ENCODE data around the gene PNLIPRP1.

PNLIPRP1 gene

DNA sequence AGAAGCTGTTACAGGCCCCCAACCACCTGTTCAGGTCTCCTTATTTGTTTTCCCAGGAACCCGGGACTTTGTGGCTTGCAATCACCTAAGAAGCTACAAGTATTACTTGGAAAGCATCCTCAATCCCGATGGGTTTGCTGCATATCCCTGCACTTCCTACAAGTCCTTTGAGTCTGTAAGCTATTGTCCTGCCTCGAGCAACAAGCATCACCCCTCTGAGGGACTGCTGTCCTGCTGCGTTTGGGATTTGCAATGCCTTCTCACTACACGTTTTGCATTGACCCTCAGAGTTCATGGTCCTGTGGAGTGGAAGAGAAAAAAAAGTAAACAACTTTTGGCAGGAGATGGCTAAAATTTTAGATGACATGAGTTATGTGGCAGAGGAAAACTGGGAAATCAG, 9.2 kb downstream of the PNLIPRP1 start:
- no peak for DNase-seq (ENCODE audit: low read depth in 2 of 2)

DNA sequence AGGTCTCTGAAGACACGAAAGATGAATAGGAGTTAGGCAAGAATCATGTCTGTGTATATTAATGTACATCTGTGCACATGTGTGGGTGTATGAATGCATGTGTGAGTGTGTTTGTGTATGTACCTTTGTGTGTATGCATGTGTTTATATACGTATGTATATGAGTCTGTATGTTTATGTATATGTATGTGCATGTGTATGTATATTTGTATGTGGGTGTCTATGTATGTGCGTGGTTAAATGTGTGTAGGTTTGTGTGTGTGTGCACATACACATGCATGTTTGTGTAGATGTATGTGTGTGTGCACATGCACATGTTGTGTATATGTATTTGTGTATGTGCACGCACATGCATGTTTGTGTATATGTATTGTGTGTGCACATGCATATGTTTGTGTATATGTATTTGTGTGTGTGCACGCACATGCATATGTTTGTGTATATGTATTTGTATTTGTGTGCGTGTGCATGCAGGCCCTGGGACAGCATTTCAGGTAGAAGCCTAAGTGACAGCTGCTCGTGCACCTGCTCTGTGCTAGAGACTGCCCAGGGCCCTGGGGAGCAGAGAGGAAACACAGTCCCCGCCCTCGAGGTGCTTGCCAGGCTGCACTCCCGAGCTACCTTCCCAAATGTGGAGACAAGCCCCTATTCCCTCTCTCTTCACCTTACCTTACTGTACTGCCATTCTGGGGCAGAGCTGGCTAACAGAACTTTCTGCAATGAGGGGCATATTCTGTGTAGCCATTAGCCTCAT, 12.1 kb downstream of the PNLIPRP1 start:
- no peak for DNase-seq (ENCODE audit: low read depth in 2 of 2)

DNA sequence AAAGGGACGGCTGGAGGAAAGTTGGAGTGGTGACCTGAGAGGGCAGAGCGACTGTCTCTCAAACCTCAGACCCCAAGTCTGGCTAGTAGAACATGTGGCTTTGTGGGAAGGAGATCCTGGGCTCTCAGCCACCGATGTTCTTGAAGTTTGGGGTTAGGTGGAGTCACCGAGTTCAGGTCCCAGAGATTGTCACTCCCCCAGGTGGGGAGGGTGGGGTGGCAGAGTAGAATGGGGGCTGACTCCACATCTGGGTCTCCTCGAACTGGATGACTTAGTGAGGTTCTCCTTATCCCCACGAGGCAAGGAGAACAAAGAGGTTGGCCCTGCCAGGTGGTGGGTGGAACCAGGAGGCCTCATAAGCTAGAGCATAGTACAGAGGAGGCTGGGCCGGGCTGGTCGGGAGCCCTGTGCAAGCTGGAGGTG, 15.3 kb downstream of the PNLIPRP1 start:
- no peak for DNase-seq (ENCODE audit: low read depth in 2 of 2)

DNA sequence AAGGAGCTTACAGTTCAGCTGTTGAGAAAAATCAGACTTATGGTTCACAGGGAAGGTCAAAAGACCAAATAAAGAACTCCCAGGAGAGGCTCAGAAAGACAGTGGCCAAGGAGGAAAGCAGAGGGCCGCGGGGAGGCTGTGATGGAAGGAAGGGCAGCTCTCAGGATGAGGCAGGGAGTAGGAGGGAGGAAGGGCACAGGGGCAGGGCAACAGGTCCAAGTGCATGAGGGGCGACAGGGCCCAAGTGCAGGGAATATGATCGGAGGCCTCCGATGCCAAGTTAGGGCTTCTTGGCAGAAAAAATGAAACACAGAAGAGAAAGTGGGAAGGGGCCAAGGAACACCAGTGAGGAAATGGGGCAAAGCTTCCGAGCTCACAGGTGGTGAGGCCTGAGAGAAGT, 16.6 kb downstream of the PNLIPRP1 start:
- DNase-seq (ENCODE audit: low read depth in 2 of 2), result no peak

DNA sequence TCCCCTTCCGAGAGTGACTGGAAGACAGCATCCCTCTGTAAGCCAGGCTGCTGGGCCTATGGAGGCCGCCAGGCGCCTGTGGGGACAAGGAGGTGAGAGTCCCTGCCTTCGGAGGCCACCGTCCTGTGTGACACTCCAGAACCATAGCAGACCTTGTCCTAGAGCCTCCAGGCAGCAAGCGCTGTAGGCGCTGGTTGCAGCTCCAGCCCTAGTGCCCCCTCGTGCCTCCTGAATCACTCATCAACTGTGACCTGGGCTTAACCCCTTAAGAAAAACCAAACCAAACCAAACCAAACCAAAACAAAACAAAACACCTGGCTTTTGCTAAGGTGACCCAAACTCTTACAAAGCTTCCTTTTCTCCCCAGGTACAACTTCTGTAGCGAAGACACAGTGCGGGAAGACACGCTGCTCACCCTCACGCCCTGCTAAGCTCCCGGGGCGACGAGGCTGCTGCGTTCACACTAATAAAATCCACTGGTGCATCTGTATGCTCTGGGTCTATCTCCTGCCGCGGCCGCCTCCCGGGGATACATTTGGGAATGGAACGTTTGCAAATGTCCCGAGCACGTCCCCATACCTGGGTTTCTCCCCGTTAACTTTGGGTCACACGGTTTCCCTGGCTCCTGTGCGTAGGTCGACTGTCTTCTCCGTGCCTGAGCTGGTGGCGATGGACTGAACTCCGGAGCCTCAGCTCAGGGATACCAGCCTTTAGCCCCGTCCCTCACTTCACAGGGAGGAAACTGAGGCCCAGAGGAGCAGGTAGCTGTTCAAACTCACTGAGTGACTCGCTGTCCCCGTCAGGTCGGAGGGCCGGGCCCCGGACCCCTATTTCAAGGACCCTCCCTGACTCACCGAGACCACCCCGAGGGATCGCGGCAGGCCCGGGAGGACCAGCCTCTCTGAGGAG, 18.2 kb downstream of the PNLIPRP1 start:
- DNase-seq (ENCODE audit: low read depth in 2 of 2), result no peak

DNA sequence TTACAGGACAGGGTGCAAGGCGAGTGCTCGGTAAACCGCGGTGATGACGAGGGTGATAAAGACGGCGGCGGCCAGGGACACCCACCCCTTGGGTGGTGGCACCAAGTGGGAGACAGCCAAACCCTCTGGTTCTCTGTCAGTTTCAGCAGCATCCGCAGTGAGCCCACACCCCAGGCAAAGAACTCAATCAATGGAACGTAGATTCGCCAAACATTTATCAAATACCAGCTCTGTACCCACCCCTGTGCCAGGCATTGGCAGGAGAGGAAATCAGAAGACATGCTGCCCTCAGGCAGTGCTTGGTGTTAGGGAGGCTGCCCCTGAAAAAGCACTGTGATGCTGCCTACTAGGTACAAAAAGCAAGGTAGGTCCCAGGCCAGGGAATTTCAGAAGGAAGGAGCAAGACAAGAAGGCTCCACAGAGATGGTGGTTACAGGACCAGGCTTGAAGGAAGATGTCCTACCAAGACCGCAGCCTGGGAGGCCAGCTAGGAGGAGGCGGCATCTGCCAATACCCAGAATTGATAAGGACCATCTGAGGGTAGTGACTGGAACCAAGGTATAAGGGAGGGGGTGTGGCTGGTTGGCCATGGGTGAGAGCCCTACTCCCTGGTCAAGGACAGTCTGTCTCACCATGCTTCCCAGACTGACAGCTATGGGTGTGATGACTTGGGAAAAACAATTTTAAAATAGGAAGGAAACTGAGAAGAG, 19.8 kb downstream of the PNLIPRP1 start:
- DNase-seq (ENCODE audit: low read depth in 2 of 2), result no peak

DNA sequence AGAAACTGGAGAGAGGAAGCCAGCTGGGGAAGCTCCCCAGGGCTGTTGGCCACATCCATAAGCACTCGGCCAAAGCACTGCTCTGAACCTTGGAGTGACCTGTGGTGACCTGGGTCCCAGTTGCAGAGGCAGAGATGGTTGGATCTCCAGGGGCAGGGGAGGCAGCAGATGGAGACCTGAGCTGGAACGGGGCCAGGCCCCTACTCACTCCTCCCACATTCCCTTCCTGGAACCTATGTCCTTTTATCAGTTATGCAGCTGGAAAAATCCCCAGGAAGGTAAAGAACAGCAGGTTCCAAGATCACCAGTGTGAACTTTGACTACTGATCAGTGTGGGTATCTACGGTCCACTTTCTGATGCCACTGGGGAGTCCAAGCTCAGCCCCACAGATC, 20.4 kb downstream of the PNLIPRP1 start:
- no peak for DNase-seq (ENCODE audit: low read depth in 2 of 2)

DNA sequence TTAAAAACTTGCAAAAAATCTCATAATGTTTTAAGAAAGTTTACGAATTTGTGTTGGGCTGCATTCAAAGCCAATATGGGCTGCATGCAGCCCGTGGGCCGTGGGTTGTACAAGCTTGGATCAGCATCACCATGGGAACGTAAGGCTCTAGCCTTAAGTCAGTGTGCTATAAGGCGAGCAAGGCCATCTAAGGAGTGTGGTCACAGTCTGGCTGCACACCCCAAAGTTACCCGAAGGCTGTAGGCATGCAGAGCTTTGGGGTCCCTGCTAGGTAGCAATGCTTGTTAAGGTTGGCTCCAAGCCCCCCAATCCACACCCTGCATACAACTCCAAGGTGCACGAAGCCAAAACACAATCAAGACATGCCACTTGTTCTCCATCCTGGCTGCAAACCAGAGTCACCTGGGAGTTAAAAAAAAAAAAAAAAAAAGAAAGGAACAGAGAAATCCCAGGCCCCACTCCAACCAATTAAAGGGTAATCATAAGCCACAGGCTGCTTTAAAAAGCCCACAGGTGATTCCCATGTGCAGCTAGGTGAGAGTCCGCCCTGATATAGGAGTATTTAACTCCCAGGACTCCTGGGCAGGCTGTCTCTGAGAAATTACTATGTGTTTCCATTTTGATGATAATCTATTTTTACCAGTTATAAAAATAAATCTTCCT, 21.5 kb downstream of the PNLIPRP1 start:
- DNase-seq (ENCODE audit: low read depth in 2 of 2), result no peak

DNA sequence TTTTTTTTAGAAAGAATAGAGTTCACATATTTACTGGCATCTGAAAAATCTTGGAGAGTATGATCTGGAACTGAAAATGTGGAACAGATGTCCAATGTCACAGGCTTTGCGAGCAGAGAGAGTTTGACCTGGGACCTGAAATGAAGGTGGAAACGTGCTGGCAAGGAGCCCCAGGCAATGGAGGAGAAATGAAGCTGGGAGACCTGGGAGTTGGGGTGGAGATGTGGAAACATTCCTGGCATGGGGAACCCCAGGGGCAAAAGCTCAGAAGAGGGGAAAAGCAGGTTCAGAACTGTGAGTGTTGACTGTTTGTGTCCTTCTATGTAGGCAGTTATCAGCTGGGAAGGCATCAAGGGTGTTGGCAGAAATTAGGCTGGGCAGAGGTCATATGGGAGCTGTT, 22.7 kb downstream of the PNLIPRP1 start:
- no peak for DNase-seq (ENCODE audit: low read depth in 2 of 2)

DNA sequence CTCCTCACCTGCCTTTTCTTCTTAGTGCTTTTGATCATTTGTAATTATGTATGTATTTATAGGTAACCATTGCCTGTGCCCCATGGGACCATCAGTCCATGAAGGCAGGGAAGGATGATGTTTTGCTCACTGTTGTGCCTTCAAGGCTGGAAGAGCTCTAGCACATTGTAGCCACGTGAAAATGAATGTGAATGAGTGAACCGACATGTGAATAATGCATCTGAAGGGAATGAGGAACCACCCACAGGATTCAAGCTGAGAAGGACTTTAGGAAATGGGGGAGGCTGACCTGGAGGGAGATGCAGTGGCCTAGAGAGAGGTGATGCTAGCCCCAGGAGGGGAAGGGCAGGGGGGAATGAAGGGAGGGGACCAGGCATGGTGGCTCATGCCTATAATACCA, 24.0 kb downstream of the PNLIPRP1 start:
- DNase-seq (ENCODE audit: low read depth in 2 of 2), result no peak

DNA sequence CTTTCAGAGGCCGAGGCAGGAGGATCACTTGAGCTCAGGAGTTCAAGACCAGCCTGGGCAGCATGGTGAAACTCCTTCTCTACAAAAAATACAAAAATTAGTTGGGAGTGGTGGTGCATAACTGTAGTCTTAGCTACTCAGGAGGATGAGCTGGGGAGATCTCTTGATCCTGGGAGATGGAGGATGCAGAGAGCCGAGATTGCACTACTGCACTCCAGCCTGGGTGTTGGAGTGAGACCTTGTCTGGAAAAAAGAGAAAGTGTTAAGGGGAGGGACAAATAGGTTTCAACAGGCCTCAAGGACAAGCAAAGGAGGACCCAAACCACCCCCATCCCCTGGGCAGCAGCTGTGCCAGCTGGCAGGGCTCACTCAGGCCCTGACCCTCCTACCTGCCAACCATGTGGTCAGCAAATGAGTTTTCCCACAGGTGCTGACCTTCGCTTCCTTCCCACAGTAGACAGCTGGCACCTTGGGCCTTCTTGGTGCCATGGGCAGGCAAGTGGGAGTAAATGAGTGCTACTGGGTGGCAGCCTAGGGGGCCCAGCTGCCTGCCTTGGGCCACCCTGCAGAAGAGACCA, 24.5 kb downstream of the PNLIPRP1 start:
- DNase-seq (ENCODE audit: low read depth in 2 of 2), result no peak

DNA sequence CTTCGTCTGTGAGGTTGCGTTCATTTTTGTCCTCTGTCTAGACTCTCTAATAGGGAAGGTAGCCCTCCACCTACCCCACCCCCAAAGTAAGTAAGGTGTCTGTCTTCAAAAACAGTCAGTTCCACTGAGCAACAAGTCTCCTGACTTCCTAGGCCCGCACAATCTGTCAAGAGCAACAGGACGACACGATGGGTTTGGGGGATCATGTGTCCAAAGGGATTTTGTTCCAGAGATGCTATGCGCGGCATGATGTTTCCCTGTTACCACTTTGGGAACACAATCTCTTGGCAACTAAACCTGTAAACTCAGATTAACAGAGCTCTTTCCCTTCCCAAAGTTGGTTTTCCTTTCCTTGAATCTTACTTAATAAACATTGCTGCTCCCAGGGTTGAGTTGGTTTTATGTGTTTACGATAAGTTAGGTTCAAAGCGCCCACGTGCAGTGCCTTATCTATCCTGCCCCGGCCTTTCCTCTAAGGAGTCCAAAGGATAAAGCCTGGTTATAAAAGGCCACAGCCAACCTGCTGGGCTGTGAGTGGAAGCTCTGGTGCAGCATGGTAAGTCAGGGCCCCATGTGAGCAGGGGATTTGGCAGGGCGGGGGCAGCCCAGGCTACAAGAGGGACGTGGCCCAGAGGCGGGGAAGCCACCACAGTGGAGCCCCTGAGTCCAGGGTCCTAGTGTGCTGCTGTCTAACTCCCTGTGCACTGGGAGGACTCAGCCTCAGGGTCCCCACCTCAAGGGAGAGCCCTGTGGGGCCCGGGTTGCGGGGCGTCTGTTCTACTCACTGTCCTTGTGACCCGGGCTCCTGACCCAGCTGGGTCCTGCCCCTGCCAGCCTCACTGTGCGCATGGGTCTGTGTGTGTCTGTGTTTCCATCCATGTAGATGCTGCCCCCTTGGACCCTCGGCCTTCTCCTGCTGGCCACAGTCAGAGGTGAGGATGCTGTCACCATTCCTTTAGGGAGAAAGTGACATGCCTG, 30.0 kb downstream of the PNLIPRP1 start, which contains the start of gene PNLIPRP2:
PNLIPRP2 (plus strand) TSS at position 531 of the 978 bp plus-strand sequence.
- DNase-seq (ENCODE audit: low read depth in 2 of 2), result no peak

DNA sequence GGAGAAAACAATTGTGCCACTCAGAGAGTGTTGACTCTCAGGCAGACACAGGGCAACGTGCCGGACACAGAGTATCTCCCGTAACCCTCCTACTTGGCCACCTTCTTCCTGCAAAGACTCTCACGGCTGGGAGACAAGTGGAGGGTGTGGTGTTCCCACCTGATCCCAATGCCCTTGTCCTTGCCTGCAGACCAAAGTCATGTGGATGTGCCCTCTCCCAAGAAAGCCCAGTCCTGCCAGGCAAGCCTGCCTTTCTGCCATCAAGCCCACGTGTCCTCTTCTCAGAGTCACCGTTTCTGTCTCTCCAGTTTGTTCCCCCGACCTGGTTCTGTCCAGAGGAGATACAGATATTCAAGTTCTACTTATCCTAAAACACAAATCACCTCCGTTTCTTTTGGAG, 30.7 kb downstream of the PNLIPRP1 start:
- DNase-seq (ENCODE audit: low read depth in 2 of 2), result no peak

DNA sequence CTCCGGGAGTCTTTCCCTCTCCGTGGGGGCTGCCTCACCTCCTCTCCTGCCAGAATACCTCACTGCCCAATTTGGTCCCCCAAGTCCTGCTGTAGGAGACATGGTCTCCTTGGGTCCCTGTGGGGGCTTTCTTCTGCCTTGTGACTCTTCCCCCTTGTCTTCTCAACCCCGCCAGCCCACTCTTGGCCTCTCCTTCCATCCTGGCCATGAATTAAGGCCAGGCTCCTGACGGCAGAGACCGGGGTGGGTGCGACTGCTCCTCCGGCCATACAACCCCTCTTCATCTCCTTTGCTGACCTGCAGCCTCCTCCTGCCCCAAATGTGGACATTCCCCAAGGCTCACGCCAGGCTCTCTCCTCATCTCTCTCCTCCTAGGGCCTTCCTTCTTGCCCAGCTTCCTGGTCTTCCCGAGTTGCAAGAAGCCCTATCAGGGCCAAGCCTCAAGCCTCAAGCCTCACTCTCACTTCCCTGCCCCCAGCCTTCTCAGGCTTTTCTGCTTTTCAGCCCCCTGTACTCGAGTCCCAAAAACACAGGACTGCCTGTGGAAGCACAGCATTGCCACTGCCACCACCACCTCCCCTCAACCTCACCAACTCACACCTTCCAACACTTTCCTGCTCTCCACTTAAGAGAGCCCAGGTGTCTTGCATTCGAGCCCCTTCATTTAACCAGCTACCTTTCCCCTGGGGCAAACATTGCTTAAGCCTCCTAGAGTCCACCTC, 31.3 kb downstream of the PNLIPRP1 start:
- no peak for DNase-seq (ENCODE audit: low read depth in 2 of 2)

DNA sequence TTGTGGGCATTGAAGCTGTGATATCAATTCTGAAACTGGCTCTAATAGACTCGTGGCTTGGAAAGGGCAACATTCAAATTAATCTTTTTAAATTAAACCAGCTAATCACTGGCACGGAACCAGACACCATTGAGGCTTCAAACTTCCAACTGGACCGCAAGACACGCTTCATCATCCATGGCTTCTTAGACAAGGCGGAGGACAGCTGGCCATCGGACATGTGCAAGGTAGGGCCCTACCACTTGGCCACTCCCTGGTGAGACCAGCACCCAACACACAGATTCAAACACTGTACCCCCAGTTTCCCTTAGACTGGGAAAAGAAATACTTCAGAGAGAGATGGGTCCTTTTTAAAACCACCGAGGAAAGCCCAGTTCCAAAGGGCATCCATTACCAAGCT, 35.1 kb downstream of the PNLIPRP1 start:
- DNase-seq (ENCODE audit: low read depth in 2 of 2), result no peak

DNA sequence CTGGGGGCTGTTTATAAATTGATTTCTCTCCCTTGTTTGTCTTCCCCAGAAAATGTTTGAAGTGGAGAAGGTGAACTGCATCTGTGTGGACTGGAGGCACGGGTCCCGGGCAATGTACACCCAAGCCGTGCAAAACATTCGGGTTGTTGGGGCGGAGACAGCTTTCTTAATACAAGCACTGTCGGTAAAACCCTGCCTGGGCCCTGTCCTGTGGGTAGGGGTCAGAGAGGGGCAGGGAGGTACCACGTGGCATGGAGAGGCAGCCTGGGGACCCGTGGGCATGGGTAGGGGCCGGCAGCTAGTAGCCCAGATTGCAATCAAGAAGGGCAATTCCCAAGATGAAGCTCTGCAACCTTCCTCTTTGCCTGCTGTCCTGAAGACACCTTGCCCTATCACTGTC, 36.1 kb downstream of the PNLIPRP1 start:
- no peak for DNase-seq (ENCODE audit: low read depth in 2 of 2)

DNA sequence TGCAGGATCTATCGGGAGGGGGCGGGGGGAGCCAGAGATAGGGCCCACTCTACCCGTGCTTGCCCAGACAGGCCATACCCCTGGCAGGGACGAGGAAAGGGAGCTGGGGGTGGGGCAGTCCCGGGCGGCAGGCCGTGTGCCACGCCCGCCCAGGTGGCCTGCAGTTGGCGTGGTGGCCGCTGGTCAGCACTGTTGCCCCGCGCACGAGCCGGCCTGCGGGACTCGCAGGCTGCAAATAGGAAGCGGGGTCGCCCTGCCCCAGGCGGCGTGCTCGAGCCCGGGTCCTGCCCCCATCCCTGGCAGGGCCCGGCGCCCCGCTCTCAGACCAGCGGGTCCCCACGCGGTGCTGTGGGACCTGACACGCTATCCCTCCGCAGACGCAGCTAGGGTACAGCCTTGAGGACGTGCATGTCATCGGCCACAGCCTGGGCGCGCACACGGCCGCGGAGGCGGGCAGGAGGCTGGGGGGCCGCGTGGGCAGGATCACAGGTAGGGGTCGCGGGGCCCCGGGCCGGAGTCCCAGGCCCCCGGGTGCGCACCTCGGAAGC, 36.7 kb downstream of the PNLIPRP1 start:
- no peak for DNase-seq (ENCODE audit: low read depth in 2 of 2)

DNA sequence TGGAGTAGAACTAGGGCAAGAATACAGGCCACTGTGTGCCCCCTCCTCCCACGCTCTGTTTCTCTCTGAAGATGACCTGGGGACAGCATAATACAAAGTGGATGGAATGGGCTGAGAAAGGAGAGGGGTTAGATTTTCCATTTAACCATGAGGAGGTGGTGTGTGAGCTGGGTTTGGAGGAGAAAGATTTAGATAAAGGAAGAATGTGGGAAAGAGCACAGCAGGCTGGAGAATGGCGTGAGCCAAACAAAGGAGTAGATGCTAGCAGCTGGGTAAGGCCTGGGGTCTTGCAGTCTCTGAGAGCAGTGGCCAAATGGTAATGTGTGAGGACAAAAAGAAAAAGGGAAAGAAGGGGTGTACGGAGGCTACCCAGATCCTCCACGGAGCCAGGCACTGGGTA, 38.6 kb downstream of the PNLIPRP1 start:
- DNase-seq (ENCODE audit: low read depth in 2 of 2), result no peak

DNA sequence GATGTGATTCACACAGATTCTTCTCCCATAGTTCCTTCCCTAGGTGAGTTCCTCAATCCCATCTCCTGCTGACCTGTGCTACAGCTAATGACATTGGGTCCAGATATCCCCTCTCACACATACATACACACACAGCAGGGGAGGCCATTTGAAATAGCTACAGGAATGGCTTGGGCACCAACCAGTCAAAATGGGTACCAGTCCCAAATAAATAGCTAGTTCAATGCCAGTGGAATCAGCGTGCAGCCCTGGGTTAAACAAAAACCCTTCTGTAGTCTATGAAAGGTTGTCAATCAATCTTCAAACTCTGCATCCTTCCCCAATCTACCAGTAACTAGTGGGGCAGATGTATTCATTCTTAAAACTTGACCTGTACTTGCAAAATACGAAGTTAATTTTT, 39.3 kb downstream of the PNLIPRP1 start:
- DNase-seq (ENCODE audit: low read depth in 2 of 2), result no peak
